HEK293 (cell line): ENCODE measurements around the gene IGDCC3.

Experiments used
- PATZ1 ChIP-seq: fragments of 450-650 bp; formaldehyde crosslinking; IDR thresholded peaks from 2 replicates; pipeline ENCODE4 v1.5.1; 2016; ENCODE audit warnings: missing biosample characterization, missing genetic modification characterization
- ZBTB20 ChIP-seq: fragments of 450-650 bp; formaldehyde crosslinking; IDR thresholded peaks from 2 replicates; pipeline ENCODE4 v1.5.1; 2016; ENCODE audit warnings: missing biosample characterization, missing genetic modification characterization
- ZNF274 ChIP-seq, 2 experiments: fragments of 200-500 bp in 1 of 2; fragments of 450-650 bp in 1 of 2; sonication (Bioruptor generic) in 1 of 2; formaldehyde crosslinking in 1 of 2; IDR thresholded peaks; 2 replicates each; pipeline versions ENCODE4 v1.5.1 to v1.6.1; 2014 to 2016; ENCODE audit warnings: borderline replicate concordance in 1 of 2, inconsistent platforms in 1 of 2, low read length in 1 of 2, missing biosample characterization in 1 of 2, missing genetic modification characterization in 1 of 2
- ZNF350 ChIP-seq: fragments of 450-650 bp; formaldehyde crosslinking; IDR thresholded peaks from 2 replicates; pipeline ENCODE4 v1.5.0; 2017; ENCODE audit warnings: missing biosample characterization, mild to moderate bottlenecking, missing genetic modification characterization

GRCh38 chr15:65411465-65412071 is 33.8 kb upstream of the IGDCC3 start:
- TF ChIP-seq ZNF274 (IDR thresholded peaks at IDR 0.05; ENCODE audit: low read length) (no peak), ZNF274 (tag by site-specific recombination; IDR thresholded peaks at IDR 0.05; ENCODE audit: borderline replicate concordance) (no peak), ZNF350 (no peak), PATZ1 (tag by site-specific recombination) (no peak), ZBTB20 (tag by site-specific recombination) (no peak)
